ENCODE results near the gene EFNB2. TPM values are rescaled to one million over a fixed set of nuclear protein-coding genes. Genes with fewer than 3 reads are reported as not detected.

EFNB2 gene
- total and polyA plus RNA-seq, 2 of the 13 experiments (the other 11 are each of a cell fraction or from before 2014, with no cell fraction given): 0.11 to 0.20 TPM

DNA sequence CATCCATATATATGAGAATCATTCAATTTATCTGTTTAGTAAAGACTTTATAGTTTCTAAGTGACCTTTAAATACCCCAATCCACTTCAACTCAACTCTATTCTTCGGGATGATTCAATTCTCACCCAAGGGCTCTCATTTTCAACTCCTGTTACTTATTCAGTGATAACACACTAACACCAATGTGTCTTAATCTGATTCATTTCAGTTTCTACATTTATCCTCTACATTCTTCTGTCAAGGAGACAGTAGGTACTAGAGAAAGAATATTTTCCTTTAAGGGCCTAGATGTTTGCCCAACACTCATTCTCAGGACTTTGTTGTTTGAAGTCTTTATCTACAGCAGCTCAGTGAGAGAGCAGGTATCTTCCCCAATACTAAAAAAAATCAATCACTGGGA is 25.4 kb upstream of the EFNB2 start:
- ChIA-PET CTCF (ENCODE audit: low intra/inter-chr PET ratio, low total read pairs) (no interaction called here), POLR2A (no interaction called here)
- peaks cover 89% of the 10 kb centered on the region for H3K79me2 ChIP-seq (ENCODE audit: insufficient read depth, low read length)
- peaks cover 33% of the 10 kb centered on the region for H3K4me1 ChIP-seq (ENCODE audit: insufficient read depth, low read length)
- no peak overlapping the region for H2AFZ ChIP-seq (ENCODE audit: low read length)
- BruUV-seq (replicated peaks): no TSS peak
- no peak for TF ChIP-seq ZNF235 (CRISPR knock-in tag; IDR thresholded peaks at IDR 0.05; ENCODE audit: borderline replicate concordance)
- TF ChIP-seq SMARCC2 (IDR thresholded peaks at IDR 0.05): no peak
- TF ChIP-seq ZNF34 (CRISPR knock-in tag; IDR thresholded peaks at IDR 0.05; ENCODE audit: borderline replicate concordance): no peak
- no peak for TF ChIP-seq ZSCAN12 (CRISPR knock-in tag; IDR thresholded peaks at IDR 0.05)
- no peak for TF ChIP-seq ZNF225 (CRISPR knock-in tag; IDR thresholded peaks at IDR 0.05)
- TF ChIP-seq AGO2 (optimal IDR thresholded peaks at IDR 0.05; ENCODE audit: low read depth, low read length): no peak
- TF ChIP-seq HNF4G (IDR thresholded peaks at IDR 0.05; ENCODE audit: borderline replicate concordance, low read depth, low read length): no peak
- TF ChIP-seq HNF4G (CRISPR knock-in tag; IDR thresholded peaks at IDR 0.05; ENCODE audit: borderline replicate concordance, low read depth): no peak
- no peak for TF ChIP-seq KDM3A (CRISPR knock-in tag; IDR thresholded peaks at IDR 0.05; ENCODE audit: low read depth)
- TF ChIP-seq ATF1 (CRISPR knock-in tag; IDR thresholded peaks at IDR 0.05): no peak
- no peak for TF ChIP-seq SCMH1 (CRISPR knock-in tag; IDR thresholded peaks at IDR 0.05; ENCODE audit: borderline replicate concordance)
- no peak for TF ChIP-seq ZNF672 (CRISPR knock-in tag; IDR thresholded peaks at IDR 0.05)
- TF ChIP-seq, protein P1, sequence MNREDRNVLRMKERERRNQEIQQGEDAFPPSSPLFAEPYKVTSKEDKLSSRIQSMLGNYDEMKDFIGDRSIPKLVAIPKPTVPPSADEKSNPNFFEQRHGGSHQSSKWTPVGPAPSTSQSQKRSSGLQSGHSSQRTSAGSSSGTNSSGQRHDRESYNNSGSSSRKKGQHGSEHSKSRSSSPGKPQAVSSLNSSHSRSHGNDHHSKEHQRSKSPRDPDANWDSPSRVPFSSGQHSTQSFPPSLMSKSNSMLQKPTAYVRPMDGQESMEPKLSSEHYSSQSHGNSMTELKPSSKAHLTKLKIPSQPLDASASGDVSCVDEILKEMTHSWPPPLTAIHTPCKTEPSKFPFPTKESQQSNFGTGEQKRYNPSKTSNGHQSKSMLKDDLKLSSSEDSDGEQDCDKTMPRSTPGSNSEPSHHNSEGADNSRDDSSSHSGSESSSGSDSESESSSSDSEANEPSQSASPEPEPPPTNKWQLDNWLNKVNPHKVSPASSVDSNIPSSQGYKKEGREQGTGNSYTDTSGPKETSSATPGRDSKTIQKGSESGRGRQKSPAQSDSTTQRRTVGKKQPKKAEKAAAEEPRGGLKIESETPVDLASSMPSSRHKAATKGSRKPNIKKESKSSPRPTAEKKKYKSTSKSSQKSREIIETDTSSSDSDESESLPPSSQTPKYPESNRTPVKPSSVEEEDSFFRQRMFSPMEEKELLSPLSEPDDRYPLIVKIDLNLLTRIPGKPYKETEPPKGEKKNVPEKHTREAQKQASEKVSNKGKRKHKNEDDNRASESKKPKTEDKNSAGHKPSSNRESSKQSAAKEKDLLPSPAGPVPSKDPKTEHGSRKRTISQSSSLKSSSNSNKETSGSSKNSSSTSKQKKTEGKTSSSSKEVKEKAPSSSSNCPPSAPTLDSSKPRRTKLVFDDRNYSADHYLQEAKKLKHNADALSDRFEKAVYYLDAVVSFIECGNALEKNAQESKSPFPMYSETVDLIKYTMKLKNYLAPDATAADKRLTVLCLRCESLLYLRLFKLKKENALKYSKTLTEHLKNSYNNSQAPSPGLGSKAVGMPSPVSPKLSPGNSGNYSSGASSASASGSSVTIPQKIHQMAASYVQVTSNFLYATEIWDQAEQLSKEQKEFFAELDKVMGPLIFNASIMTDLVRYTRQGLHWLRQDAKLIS (CRISPR knock-in tag; IDR thresholded peaks at IDR 0.05): no peak
- no peak for TF ChIP-seq BHLHE40 (IDR thresholded peaks at IDR 0.05; ENCODE audit: low read length)
- FAIRE-seq (no peak), DNase-seq (ENCODE audit: low spot score) (no peak), ATAC-seq (no peak)
- no peak overlapping the region for H3K4me2 ChIP-seq (ENCODE audit: low read depth, low read length)
- no peak overlapping the region for H3K4me3 ChIP-seq (replicated peaks in 1 of 3; ENCODE audit: insufficient read depth in 1 of 3, low read depth in 2 of 3, low read length in 3 of 3)
- intact Hi-C loops (cut with micrococcal nuclease; ENCODE audit: unreplicated experiment) (loop anchor here (10.0 kb wide), 1 partner anchor 114 kb away; no protein-coding TSS in a partner anchor), in situ Hi-C loops (cut with HindIII; ENCODE audit: extremely low pct_ligation_motif_present, low pct_unique_long_range_greater_than_20kb) (no loop called here)
- H3K27ac ChIP-seq (ENCODE audit: extremely low read length, insufficient read depth, low read length): no peak overlapping the region
- no peaks in the 10 kb centered on the region for H3K27me3 ChIP-seq (ENCODE audit: control insufficient read depth in 1 of 2, insufficient read depth in 2 of 2, low read length in 2 of 2)
- no peak overlapping the region for H3K9ac ChIP-seq (ENCODE audit: insufficient read depth, low read depth, low read length)
- no peaks in the 10 kb centered on the region for H3K9me3 ChIP-seq (ENCODE audit: low read length)
- peaks cover 62% of the 10 kb centered on the region for H4K20me1 ChIP-seq (ENCODE audit: insufficient read depth, low read length)
- H3K36me3 ChIP-seq (replicated peaks in 1 of 2; ENCODE audit: control insufficient read depth in 1 of 2, insufficient read depth in 2 of 2, low read length in 2 of 2): peaks cover 10 to 31% of the 10 kb centered on the region in 2 experiments
- WGBS (ENCODE audit: low lambda C conversion rate): 81% methylated on average over 1 of the region's 1 CpG
